Liver (tissue), 9 donors: ENCODE data around the gene DYRK1B. TPM values are rescaled to one million over a fixed set of nuclear protein-coding genes. Genes with fewer than 3 reads are reported as not detected.

ENCODE experiments used
- DNase-seq: peaks from one replicate; pipeline ENCODE4 v3.0.0-alpha.2; 2017; ENCODE audit warnings: low spot score
- H3K27ac ChIP-seq, 2 donors: one replicate each; pipeline ENCODE4 v1.7.0; 2013; ENCODE audit warnings: inconsistent platforms in 2 of 2, low read length in 2 of 2, control low read depth in 1 of 2, low read depth in 1 of 2, mild to moderate bottlenecking in 1 of 2
- H3K27me3 ChIP-seq, 4 donors: one replicate each; pipeline versions ENCODE4 v1.6.1 to v1.7.0; 2013; ENCODE audit warnings: low read length in 3 of 4, inconsistent platforms in 1 of 4, mild to moderate bottlenecking in 1 of 4, moderate library complexity in 1 of 4; ENCODE audit not compliant: control insufficient read depth in 4 of 4, insufficient read depth in 4 of 4
- H3K36me3 ChIP-seq, 4 donors: one replicate each; pipeline versions ENCODE4 v1.6.1 to v1.7.0; 2013; ENCODE audit warnings: low read length in 3 of 4, mild to moderate bottlenecking in 3 of 4, low read depth in 1 of 4, moderate library complexity in 1 of 4; ENCODE audit not compliant: control insufficient read depth in 4 of 4, insufficient read depth in 3 of 4
- H3K4me1 ChIP-seq, 4 donors: one replicate each; pipeline versions ENCODE4 v1.6.1 to v1.7.0; 2013; ENCODE audit warnings: low read length in 3 of 4, mild to moderate bottlenecking in 3 of 4, moderate library complexity in 1 of 4; ENCODE audit not compliant: control insufficient read depth in 4 of 4, insufficient read depth in 4 of 4
- H3K4me3 ChIP-seq, 3 donors: one replicate each; pipeline versions ENCODE4 v1.6.1 to v1.7.0; 2013; ENCODE audit warnings: low read length in 3 of 3, control low read depth in 1 of 3, low read depth in 1 of 3, mild to moderate bottlenecking in 1 of 3
- H3K9ac ChIP-seq, 2 donors: one replicate each; pipeline ENCODE4 v1.7.0; 2013; ENCODE audit warnings: low read length in 2 of 2, mild to moderate bottlenecking in 2 of 2, moderate library complexity in 2 of 2, control low read depth in 1 of 2, low read depth in 1 of 2
- H3K9me3 ChIP-seq, 4 donors: one replicate each; pipeline versions ENCODE4 v1.6.1 to v1.7.0; 2013; ENCODE audit warnings: low read length in 3 of 4; ENCODE audit not compliant: control insufficient read depth in 4 of 4
- CTCF ChIP-seq: fragments of 150-350 bp; IDR thresholded peaks from 2 replicates; pipeline ENCODE4 v1.5.1; 2017; ENCODE audit warnings: improper control_type of control experiment, low read depth, low read length; ENCODE audit not compliant: missing input control
- FOXA1 ChIP-seq: IDR thresholded peaks from 2 replicates; pipeline ENCODE4 v1.6.1; 2016; ENCODE audit warnings: antibody characterized with exemption
- FOXA2 ChIP-seq: IDR thresholded peaks from 2 replicates; pipeline ENCODE4 v1.6.1; 2016; ENCODE audit warnings: antibody characterized with exemption
- HNF4A ChIP-seq, 2 donors: conservative IDR thresholded peaks; 2 replicates each; pipeline ENCODE4 v1.6.1; 2016; ENCODE audit warnings: antibody characterized with exemption in 2 of 2, mild to moderate bottlenecking in 2 of 2
- HNF4G ChIP-seq: IDR thresholded peaks from 2 replicates; pipeline ENCODE4 v1.6.1; 2016; ENCODE audit warnings: antibody characterized with exemption
- MAX ChIP-seq: IDR thresholded peaks from 2 replicates; pipeline ENCODE4 v1.6.1; 2016; ENCODE audit warnings: antibody characterized with exemption
- RAD21 ChIP-seq, 2 donors: IDR thresholded peaks; 2 replicates each; pipeline ENCODE4 v1.6.1; 2016; ENCODE audit warnings: antibody characterized with exemption in 2 of 2, mild to moderate bottlenecking in 2 of 2
- RXRA ChIP-seq, 2 donors: IDR thresholded peaks; 2 replicates each; pipeline ENCODE4 v1.6.1; 2017 to 2018; ENCODE audit warnings: antibody characterized with exemption in 2 of 2, mild to moderate bottlenecking in 1 of 2
- SP1 ChIP-seq: IDR thresholded peaks from 2 replicates; pipeline ENCODE4 v1.6.1; 2018; ENCODE audit warnings: antibody characterized with exemption, mild to moderate bottlenecking
- TAF1 ChIP-seq: conservative IDR thresholded peaks from 2 replicates; pipeline ENCODE4 v1.6.1; 2016; ENCODE audit warnings: antibody characterized with exemption, mild to moderate bottlenecking
- ZBTB33 ChIP-seq: IDR thresholded peaks from 2 replicates; pipeline ENCODE4 v1.6.1; 2016; ENCODE audit warnings: antibody characterized with exemption
- WGBS: extraction: QIAGEN DNeasy Blood & Tissue Kit; methylation state at CpG from one replicate; pipeline ENCODE4 v1.1.7; 2013; 5-methylcytosine and 5-hydroxymethylcytosine counted together
- polyA plus RNA-seq, 2 donors: library from polyadenylated mRNA; stranded (reverse) in 1 of 2; unstranded in 1 of 2; fragments of 200-250 nt in 1 of 2; fragments of >200 nt in 1 of 2; fragmentation: Nextera tagmentation in 1 of 2; extraction: Ambion mirVana in 1 of 2; gene quantifications; one replicate each; pipeline versions ENCODE4 v1.2.1 to v1.2.3, GENCODE V29; 2013 to 2015
- total RNA-seq, 2 donors: library from RNA; depleted of rRNA; stranded (reverse); fragments of >200 nt; gene quantifications; one replicate each; pipeline ENCODE4 v1.2.3, GENCODE V29; 2014
- TF ChIP-seq, protein P1 (sequence below): IDR thresholded peaks from 2 replicates; pipeline ENCODE4 v1.6.1; 2016; ENCODE audit warnings: antibody characterized with exemption
- TF ChIP-seq, protein P2 (sequence below): IDR thresholded peaks from 2 replicates; pipeline ENCODE4 v1.6.1; 2016; ENCODE audit warnings: antibody characterized with exemption, mild to moderate bottlenecking
- donor health status: healthy.
- donor health status: healthy.
- donor health status: healthy.
- donor health status: healthy.
- donor health status: healthy.

DYRK1B gene
- total and polyA plus RNA-seq, 4 donors, result 2.8 to 7.6 (median 3.2) TPM

GRCh38 chr19:39796000-39796498 lies 37.9 kb downstream of the DYRK1B start:
- no peak for TF ChIP-seq FOXA2
- TF ChIP-seq TAF1, result no peak
- TF ChIP-seq RXRA (IDR thresholded peaks at IDR 0.05), result no peak
- no peak for TF ChIP-seq HNF4A (conservative IDR thresholded peaks at IDR 0.05)
- TF ChIP-seq RAD21 (IDR thresholded peaks at IDR 0.05), result no peak
- no peak for TF ChIP-seq HNF4G
- no peak for TF ChIP-seq FOXA1
- TF ChIP-seq MAX, result no peak
- TF ChIP-seq SP1, result no peak
- TF ChIP-seq, protein P1, sequence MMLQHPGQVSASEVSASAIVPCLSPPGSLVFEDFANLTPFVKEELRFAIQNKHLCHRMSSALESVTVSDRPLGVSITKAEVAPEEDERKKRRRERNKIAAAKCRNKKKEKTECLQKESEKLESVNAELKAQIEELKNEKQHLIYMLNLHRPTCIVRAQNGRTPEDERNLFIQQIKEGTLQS, result no peak
- TF ChIP-seq, protein P2, sequence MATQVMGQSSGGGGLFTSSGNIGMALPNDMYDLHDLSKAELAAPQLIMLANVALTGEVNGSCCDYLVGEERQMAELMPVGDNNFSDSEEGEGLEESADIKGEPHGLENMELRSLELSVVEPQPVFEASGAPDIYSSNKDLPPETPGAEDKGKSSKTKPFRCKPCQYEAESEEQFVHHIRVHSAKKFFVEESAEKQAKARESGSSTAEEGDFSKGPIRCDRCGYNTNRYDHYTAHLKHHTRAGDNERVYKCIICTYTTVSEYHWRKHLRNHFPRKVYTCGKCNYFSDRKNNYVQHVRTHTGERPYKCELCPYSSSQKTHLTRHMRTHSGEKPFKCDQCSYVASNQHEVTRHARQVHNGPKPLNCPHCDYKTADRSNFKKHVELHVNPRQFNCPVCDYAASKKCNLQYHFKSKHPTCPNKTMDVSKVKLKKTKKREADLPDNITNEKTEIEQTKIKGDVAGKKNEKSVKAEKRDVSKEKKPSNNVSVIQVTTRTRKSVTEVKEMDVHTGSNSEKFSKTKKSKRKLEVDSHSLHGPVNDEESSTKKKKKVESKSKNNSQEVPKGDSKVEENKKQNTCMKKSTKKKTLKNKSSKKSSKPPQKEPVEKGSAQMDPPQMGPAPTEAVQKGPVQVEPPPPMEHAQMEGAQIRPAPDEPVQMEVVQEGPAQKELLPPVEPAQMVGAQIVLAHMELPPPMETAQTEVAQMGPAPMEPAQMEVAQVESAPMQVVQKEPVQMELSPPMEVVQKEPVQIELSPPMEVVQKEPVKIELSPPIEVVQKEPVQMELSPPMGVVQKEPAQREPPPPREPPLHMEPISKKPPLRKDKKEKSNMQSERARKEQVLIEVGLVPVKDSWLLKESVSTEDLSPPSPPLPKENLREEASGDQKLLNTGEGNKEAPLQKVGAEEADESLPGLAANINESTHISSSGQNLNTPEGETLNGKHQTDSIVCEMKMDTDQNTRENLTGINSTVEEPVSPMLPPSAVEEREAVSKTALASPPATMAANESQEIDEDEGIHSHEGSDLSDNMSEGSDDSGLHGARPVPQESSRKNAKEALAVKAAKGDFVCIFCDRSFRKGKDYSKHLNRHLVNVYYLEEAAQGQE, result no peak
- TF ChIP-seq ZBTB33, result no peak
- no peaks in the 10 kb centered on the region for H3K9me3 ChIP-seq
- 26% methylated on average over 2 of the region's 2 CpGs for WGBS

GRCh38 chr19:39795001-39795400 lies 39.0 kb downstream of the DYRK1B start:
- H3K9me3 ChIP-seq, result no peaks in the 10 kb centered on the region
- WGBS, result 56% methylated on average over 5 of the region's 5 CpGs
- TF ChIP-seq HNF4A (conservative IDR thresholded peaks at IDR 0.05), result no peak
- no peak for TF ChIP-seq CTCF

More at GRCh38 chr19:39796000-39796498, 37.9 kb downstream of the DYRK1B start:
- DNase-seq, result no peak
- Histone ChIP-seq H3K36me3 (no peaks in the 10 kb centered on the region), H3K4me1 (peaks cover 0 to 4% (median 1%) of the 10 kb centered on the region in 4 donors), H3K9ac (no peak overlapping the region), H3K27ac (no peak overlapping the region), H3K4me3 (no peak overlapping the region), H3K27me3 (peaks cover 0 to 3% (median 1%) of the 10 kb centered on the region in 4 donors)

More at GRCh38 chr19:39795001-39795400, 39.0 kb downstream of the DYRK1B start:
- no peak for DNase-seq
- Histone ChIP-seq H3K4me1 (peaks cover 0 to 4% (median 1%) of the 10 kb centered on the region in 4 donors), H3K27me3 (peaks cover 0 to 3% (median 1%) of the 10 kb centered on the region in 4 donors), H3K9ac (no peak overlapping the region), H3K36me3 (no peaks in the 10 kb centered on the region), H3K4me3 (no peak overlapping the region), H3K27ac (no peak overlapping the region)
